HG02981 (cell line): Measurements from ENCODE around the gene MED7.

Source experiments
- ATAC-seq: cut with Tn5 transposase; IDR thresholded peaks from one replicate; pipeline ENCODE4 v1.9.1; 2021; ENCODE audit warnings: mild to moderate bottlenecking, moderate library complexity; ENCODE audit not compliant: unreplicated experiment

The MED7 gene

DNA sequence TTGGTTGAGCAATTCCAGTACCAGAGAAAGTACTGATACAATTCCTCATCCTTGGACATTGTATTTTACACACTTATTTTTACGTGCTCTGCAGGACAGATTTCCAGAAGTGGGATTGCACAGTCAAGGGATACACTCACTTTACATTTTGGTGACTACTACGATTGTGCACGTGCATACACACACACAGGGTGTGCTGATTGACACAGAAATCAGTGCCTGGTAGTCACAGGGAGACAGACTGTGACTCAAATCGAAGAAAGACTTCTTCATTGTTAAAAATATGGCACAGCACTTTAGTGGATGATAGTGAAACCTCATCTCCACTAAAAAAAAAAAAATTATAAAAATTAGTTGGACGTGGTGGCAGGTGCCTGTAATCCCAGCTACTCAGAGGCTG lies 21.9 kb upstream of the MED7 start:
- ATAC-seq: no peak

DNA sequence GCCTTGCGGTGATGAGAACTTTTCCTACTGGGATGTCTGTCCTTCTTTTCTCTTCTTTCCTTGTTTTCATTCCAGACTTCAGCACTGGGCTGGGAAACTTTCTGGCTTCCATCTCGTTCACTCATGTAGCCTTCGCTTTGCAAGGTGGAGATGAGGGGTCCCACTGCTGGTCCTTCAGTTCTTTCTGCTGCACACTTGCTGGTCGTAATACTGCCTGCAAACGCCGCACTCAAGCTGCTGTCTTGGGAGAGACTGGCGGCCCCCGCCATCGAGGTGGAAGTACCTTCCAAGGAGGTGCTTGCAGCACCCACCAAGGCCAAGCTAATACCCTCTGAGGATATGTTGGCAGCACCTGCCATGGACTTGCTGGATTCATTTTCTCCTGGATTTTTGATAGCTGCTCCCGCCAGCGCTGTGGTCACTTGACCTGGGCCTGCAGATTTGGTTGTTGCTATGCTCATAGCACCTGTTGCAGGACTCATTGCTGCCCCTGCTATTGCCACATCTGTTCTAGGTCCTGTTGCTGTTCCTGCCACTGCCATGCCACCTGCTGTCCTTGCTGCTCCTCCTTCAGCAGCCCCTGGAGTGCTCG lies 20.4 kb upstream of the MED7 start:
- ATAC-seq: no peak

DNA sequence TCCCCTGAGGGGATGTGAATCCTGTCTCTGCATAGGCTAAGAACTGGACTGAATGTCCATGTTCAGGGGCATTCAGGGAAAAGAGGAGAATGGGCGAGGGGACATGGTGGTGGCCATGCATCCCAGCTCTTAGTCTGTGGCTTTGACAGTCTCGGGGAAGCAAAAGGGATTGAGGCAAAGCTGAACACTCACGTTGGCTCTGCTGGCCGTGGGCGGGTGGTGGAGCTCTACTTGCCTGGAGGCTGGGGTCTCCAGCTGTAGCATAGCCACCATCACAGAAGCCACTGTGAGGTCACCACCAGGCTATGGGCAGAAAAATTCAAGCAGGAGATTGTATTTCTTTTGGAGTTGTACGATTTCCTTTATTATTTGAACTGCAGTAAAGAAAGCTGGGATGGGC lies 19.3 kb upstream of the MED7 start:
- no peak for ATAC-seq

DNA sequence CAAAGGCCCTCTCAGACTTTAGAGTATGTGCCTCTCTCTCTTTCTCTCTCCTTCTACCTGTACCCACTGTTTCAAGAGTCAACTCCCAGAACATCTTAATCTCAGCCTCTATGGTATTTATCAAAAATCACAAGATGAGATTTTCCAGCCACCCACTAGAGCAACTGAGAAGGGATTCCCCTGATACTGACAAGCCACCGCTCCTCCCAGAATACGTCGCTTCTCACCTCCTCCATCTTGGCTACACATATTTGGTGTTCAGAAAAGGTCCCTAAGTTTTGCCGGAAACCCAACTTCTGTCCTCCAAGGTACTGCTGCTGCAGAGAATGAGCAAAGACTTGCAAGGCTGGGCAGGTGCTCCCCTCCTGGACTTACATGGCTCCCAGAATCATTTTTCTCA lies 17.3 kb upstream of the MED7 start:
- no peak for ATAC-seq

DNA sequence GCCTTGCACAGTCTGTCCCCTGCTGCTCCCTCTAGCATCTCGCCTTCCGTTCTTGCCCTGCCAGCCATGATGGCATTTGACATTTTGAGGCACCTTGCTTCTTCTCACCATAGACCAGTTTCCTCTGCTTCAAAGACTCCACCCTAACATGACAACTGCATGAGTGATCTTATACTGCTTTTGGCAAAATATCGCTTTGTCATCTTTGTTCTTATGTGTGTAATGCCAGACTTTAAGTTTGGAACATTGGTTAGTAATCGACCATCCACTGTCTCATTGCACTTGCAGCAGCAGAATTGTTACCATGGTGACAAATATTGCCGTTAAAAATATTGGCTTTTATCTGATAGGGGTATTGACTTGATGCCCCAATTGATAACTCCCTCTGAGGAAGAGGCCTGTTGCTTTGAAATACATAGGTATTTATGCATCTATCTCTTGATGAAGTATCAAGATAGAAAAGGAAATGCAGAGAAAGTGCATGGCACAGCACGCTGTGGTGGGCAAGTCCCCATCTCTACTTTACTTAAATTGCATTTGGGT lies 16.6 kb upstream of the MED7 start:
- no peak for ATAC-seq

DNA sequence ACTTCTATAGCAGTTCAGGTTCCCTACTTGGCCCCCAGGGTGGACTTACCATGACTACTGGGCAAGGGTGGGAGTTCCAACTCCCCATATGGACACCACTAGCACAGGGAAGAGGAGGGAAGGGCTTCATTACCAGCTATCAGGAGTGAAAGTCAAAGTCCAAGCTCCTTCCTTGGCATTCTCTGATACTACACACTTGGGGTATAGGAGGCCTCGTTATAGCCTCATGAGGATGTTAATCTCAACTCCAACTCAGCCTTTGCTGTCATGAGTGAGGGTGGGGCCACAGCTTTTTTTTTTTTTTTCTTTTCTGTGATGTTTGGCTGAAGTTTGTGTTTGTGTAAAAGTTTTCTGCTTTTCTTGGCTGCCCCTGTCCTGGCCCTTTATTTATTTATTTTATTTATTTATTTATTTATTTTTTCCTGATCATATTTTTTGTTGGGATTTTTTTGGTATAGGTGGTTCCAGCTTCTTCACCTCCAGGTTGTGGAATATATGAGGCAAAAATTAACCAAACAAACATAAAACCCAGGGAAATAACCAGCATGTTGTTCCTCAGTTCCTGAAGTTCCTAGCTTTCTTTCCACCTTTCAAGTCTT lies 14.7 kb upstream of the MED7 start:
- no peak for ATAC-seq

DNA sequence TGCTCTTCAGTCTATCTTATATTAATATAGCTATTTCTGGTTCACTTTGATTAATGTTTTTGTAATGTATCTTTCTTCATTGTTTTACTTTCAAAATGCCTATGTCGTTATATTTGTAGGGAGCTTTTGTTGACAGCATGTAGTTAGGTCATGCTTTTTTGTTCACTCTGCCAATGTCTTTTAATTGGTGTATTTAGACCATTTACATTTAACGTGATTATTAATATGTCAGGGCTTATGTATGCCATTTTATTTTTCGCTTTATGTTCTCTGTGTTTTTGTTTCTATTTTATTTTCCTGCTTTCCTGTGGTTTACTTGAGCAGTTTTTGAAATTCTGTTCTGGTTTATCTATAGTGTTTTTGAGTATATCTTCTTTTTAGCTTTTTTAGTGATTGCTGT lies 12.6 kb upstream of the MED7 start:
- no peak for ATAC-seq

DNA sequence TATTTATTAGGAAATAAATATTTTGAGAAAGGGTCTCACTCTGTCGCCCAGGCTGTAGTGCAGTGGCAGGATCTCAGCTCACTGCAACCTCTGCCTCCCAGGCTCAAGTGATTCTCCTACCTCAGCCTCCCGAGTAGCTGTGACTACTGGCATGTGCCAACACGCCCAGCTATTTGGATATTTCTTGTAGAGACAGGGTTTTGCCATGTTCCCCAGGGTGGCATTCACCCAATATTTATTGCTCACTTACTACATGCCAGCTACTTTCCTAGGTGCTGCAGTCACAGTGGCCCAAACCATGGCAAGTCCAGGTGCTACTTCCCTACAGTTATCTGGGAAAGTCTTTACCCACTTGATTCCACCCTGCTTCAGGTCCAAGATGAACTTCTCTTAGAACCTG lies 8.3 kb upstream of the MED7 start:
- ATAC-seq: no peak

DNA sequence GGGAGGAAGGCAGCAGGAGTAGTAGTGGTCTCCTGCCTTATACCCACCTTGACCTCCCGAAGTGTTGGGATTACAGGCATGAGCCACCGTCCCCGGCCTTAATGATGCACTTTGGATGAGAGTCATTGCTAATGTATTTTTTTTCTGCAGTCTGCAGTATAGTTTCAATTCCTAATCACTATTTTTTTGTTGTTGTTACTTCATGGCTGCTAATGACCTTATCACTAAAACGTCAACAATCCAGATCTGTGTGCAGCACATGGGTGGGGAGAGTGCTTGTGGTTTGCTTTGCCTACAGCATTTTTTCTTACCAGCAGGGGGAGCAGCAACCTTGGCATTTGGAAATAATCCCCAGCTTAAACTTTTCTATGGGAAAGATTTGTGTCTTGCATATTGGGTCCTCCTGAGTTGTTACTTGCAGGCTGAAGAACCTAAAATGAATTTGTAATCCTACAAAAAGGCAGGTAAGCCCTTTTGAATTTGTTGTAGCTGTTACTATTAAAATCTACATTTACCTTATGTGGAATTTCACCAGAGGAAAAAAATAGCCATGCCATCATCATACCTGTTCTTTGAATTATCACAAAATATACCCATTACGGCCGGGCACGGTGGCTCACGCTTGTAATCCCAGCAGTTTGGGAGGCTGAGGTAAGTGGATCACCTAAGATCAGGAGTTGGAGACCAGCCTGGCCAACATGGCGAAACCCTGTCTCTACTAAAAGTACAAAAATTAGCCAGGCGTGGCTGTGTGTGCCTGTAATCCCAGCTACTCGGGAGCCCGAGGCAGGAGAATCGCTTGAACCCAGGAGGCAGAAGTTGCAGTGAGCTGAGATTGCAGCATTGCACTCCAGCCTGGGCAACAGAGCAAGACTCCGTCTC lies 6.3 kb upstream of the MED7 start:
- peak; percentile 73 for ATAC-seq

DNA sequence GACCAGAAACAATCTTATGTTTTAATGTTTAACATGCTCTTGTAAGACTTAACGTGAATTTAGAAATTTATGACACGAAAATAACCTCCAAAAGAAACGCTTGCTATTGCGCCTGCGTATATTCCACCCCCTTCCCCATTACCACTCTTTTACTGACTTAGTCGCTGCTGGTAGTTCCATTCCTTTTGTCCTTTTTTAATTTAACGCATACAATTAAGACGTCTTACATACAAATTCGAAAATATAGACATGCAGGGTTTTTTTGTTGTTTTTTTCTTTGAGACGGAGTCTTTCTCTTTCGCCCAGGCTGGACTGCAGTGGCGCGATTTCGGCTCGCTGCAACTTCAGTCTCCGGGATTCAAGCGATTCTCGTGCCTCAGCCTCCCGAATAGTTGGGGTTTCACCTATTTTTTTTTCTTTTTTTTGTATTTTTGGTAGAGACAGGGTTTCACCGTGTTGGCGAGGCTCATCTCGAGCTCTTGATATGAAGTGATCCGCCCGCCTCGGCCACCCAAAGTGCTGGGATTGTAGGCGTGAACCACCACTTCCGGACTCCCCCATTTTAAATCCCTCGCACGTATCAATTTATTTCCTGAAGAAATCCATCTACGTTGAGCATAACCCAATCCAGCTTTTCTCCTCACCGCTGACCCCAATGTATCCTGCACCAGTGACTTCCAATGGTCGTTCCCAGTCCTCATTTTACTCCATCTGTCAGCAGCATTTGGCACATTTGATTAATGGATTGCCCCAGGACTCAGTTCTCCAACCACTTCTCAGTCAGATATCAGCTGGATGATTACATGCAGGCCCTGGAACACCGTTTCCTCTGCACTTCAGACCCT lies 684 bp upstream of the MED7 start:
- ATAC-seq: peak; percentile 34

DNA sequence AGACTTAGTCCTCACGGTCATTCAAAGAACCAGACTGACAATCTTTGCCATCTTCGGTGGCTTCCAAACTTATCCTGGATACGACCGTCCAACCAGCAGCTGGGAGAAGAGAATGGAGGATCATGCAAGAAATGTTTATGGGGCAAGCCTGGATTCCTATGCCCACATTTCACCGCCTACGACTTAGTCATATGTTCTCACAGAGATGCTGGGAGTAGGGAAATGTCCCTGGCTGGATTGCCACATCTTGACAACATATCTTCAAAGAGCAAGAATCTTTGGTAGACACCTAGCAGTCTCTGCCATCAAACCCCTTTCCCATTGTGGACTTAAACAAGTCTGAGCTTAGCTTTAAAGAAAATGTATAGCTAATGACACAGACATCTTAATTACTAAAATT lies 5.0 kb downstream of the MED7 start:
- no peak for ATAC-seq

DNA sequence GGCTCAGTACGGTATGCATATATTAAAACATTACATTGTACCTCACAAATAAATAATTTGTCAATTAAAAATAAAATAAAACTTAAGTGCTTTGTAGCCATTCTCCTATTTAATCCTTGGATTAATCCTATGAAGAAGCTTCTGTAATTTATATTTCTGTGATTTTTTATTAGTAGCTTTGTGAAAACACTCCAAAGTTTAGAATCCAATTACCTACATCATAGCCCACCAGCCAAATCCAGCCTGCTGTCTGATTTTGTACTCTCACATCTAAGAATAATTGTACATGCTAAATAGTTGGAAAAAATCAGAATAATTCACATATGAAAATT lies 10.4 kb downstream of the MED7 start:
- no peak for ATAC-seq

DNA sequence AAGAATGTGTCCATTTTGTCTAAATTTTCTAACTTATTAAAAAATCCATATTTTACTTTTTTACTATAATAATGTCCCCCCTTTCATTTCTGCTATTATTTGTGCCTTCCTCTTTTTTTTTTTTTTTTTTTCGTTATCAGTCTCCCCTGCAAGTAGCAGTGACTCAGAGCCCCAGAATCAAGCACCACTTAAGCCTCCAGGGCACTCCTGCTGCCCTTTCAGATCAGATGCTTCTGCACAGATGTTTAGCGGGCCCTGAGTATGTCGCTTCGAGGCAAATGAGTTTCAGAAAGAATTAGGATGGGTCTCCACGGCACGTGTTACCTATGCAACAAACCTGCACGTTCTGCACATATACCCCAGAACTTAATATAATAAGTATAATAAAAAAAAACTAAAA lies 11.7 kb downstream of the MED7 start:
- no peak for ATAC-seq

DNA sequence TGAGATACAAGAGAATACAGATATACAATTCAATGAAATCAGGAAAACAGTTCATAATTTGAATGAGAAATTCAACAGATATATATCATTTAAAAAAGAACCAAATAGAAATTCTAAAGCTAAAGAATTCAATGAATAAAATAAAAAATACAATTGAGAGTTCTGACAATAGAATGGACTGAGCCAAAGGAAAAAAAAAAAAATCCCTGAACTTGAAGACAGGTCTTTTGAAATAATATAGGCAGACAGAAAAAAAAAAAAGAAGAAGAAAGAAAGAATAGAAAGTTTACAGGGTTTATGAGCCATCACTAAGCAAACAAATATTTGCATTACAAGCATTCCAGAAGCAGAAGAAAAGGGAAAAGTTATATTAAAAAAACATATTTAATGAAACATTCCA lies 21.0 kb downstream of the MED7 start:
- ATAC-seq: no peak

DNA sequence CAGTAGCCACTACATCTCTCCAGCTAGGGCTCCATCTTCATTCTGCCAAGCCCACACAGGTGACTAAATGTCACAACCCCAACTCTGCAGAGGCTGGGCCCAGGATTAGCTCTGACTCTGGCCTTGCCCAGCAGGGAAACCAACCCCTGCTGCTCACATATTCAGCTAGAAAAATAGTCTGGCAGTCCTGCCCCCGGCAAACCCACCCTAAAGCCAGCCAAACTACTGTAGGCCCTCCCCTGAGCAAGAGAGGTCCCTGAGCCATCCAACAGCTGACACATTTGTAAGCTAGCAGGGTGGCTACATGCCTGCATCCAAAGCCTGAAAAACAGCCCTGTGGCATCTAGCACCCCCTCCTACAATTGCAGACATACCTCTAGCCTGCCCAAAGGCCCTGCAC lies 22.6 kb downstream of the MED7 start:
- ATAC-seq: no peak

DNA sequence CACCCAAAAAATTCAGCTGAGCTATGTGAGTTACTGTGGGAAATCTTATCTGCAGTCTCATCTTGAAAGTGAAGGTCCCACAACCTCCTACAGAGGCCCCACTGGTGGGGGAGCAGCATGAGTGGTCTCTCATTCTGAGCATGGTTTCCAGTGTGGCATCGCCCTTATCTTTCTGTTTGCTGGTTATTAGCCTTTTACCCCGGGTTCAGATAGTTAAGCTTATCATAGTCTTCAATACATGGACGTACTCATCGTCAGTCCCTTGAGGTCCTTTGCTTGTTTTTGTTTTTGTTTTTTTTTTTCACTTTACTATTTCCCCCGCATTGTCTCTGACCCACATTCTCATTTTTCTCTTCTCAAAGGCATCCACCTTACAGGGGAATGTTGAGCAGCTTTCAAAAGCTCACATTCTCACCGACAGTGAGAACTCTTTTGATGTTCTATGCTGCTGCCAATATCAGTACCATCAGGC lies 26.1 kb downstream of the MED7 start:
- peak; percentile 49 for ATAC-seq

DNA sequence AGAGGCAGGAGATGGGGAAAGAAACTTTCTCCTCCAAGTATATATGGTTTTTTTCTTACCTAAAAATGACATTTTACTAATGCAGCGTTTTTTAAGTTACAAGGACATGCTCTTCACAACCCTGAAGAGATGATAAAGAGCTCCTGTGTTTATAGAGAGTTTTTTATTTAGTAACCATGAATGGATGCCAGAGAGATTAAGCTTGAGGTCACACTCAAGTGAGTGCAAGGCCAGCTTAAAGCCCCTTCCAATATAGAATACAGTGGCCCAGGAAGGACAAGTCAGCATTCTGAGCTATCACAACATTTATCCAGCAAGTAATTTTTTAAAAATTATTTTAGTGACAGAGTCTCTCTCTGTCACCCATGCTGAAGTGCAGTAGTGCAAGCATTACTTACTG lies 27.2 kb downstream of the MED7 start:
- ATAC-seq: no peak

DNA sequence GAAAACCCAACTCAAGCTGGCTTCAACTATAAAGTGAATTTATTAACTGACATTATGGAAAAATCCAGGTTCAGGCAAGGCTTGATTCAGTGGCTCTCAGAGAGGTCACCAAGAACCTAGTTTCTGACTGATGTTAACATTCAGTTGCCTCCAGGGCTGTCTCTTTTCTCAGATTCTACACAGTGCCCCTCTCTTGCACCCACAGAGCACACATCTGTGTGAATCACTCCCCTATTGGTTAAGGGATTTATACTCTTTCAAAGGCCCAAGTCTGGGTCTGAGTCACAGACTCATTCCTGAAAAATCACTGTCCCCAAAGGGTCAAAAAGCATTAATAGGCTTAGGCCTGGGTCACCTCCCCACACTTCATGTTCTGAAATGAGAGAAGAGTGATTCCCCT lies 27.7 kb downstream of the MED7 start:
- ATAC-seq: no peak

DNA sequence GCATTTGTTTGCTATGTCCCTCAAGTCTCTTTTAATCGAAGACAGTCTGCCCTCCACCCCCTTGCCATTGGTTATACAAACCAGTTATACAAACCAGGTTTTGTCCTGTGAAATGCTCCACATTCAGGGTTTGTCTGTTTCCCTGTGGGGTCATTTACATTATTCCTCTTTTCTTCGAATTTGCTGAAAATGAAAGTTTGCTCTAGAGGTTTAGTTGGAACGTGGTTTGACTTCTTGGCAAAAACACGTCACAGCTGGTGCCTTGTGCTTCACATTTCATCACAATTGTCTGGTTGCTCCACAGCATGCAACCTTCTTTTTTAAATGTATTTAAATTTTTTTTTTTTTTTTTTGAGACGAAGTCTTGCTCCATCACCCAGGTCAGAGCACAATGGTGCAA lies 29.7 kb downstream of the MED7 start:
- no peak for ATAC-seq

DNA sequence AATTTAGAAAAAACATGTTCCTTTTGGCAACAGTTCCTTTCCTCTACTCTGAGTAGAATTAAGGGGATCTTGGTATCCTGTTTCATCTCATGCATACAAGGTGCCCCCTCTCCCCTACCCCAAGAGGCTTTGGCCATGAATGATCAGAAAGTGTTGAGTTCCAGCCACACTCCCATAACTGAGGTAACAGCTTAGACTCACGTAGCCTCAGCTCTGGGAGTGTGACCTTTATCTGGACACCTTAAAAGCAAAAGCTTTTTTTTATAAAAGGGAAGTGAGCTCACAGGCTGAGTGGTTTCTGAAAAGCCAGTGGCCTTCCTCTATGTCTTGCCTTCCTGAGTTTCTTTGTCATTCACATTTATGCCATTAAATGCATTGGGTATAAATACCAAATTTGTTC lies 32.9 kb downstream of the MED7 start:
- ATAC-seq: peak; percentile 72

DNA sequence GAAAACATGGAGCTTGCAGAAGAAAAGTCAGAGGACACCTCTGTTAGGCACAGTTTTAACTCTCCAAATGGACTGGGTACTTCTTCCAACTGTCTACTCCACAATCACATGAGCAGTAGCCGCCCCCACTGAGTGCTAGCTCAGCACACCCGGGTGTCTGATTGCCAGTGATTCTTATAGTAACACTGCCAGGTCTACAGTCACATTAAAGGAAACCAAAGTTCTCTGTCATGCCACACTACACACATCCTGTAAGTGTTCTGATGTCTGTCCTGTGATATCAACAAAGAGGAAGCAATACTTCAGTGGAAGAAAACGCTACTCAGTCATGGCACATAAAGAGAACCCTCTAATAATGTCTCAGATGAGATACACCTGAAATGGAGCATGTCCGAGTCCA lies 33.7 kb downstream of the MED7 start, which contains the start of gene HAVCR2:
HAVCR2 (minus strand) TSS at position 69 of the 400 bp plus-strand sequence; CDS start at position 8, 61 bp downstream.
- ATAC-seq: peak; percentile 86
